H1 (cell line): ENCODE results near the gene PGP. TPM values are rescaled to one million over a fixed set of nuclear protein-coding genes. Genes with fewer than 3 reads are reported as not detected.
"Not testable (repeated sequence)": the region's sequence is repeated elsewhere in the genome, so short reads cannot be mapped to it uniquely, and the experiment has no call there.

ENCODE experiments used
- CTCF ChIA-PET: fragments of 300-600 bp; sonication (Branson Sonifier 250); formaldehyde crosslinking; loops from one replicate; lab custom pipeline; 2021; ENCODE audit not compliant: partially characterized antibody; lab: Charles Lee
- POLR2A ChIA-PET: fragments of 300-600 bp; sonication (Branson Sonifier 250); formaldehyde crosslinking; loops from one replicate; lab custom pipeline; 2021; ENCODE audit warnings: inconsistent platforms; ENCODE audit not compliant: partially characterized antibody; lab: Charles Lee
- DNase-seq, 2 experiments: peaks; one replicate each; pipeline versions ENCODE4 v3.0.0 to v3.0.0-alpha.2; 2010 to 2022; ENCODE audit warnings: low spot score in 2 of 2, low read depth in 1 of 2, mixed read lengths in 1 of 2
- FAIRE-seq: peaks from 2 replicates; lab custom pipeline; 2011; peaks lifted over from hg19 to GRCh38; lab: Jason Lieb, UNC
- H2AFZ ChIP-seq: 2 replicates; pipeline ENCODE4 v1.8.1; 2012; ENCODE audit warnings: low read length, inconsistent platforms
- H2AK5ac ChIP-seq: 2 replicates; pipeline ENCODE4 v1.6.1; 2013; ENCODE audit warnings: low read depth, low read length
- H2BK120ac ChIP-seq: replicated peaks from 2 replicates; pipeline ENCODE3; 2013; ENCODE audit warnings: low read depth, low read length, inconsistent platforms
- H2BK12ac ChIP-seq: 2 replicates; pipeline ENCODE4 v1.6.1; 2013; ENCODE audit warnings: low read depth, low read length
- H2BK15ac ChIP-seq: 2 replicates; pipeline ENCODE4 v1.6.1; 2013; ENCODE audit warnings: low read length
- H2BK20ac ChIP-seq: 2 replicates; pipeline ENCODE4 v1.6.1; 2013; ENCODE audit warnings: low read length
- H2BK5ac ChIP-seq: 2 replicates; pipeline ENCODE4 v1.6.1; 2013; ENCODE audit warnings: low read depth, low read length
- H3K14ac ChIP-seq: 2 replicates; pipeline ENCODE4 v1.6.1; 2013; ENCODE audit warnings: inconsistent platforms; ENCODE audit not compliant: insufficient read length
- H3K18ac ChIP-seq: 2 replicates; pipeline ENCODE4 v1.6.1; 2013; ENCODE audit warnings: low read length; ENCODE audit errors: extremely low read depth
- H3K23ac ChIP-seq: 2 replicates; pipeline ENCODE4 v1.6.1; 2013; ENCODE audit warnings: inconsistent platforms; ENCODE audit not compliant: insufficient read length
- H3K23me2 ChIP-seq: 2 replicates; pipeline ENCODE4 v1.6.1; 2013; ENCODE audit warnings: low read depth, low read length
- H3K27ac ChIP-seq: 2 replicates; pipeline ENCODE4 v1.6.1; 2011; ENCODE audit warnings: low read depth, low read length, inconsistent platforms
- H3K27me3 ChIP-seq, 4 experiments: replicated peaks in 1 of 4; 1 replicate in 1 of 4; 2 replicates in 3 of 4; pipeline versions ENCODE4 v1.6.1 to v1.8.1; 2011 to 2013; ENCODE audit warnings: low read length in 3 of 4, mild to moderate bottlenecking in 3 of 4, inconsistent platforms in 2 of 4, mixed read lengths in 2 of 4, moderate library complexity in 1 of 4; ENCODE audit not compliant: control insufficient read depth in 3 of 4, insufficient read depth in 3 of 4; ENCODE audit errors: extremely low read depth in 1 of 4
- H3K36me3 ChIP-seq, 4 experiments: 2 replicates each; pipeline versions ENCODE4 v1.6.1 to v1.8.1; 2011 to 2013; ENCODE audit warnings: mild to moderate bottlenecking in 4 of 4, low read length in 3 of 4, moderate library complexity in 2 of 4, control low read depth in 1 of 4, inconsistent platforms in 1 of 4; ENCODE audit not compliant: insufficient read depth in 4 of 4, control insufficient read depth in 2 of 4
- H3K4ac ChIP-seq: replicated peaks from 2 replicates; pipeline ENCODE3; 2013; ENCODE audit warnings: low read length, low read depth, mixed read lengths, inconsistent platforms; ENCODE audit not compliant: insufficient read length
- H3K4me1 ChIP-seq, 4 experiments: replicated peaks in 1 of 4; 1 replicate in 1 of 4; 2 replicates in 3 of 4; pipeline versions ENCODE4 v1.6.1 to v1.8.1; 2011 to 2013; ENCODE audit warnings: low read length in 3 of 4, inconsistent platforms in 2 of 4, mixed read lengths in 1 of 4; ENCODE audit not compliant: insufficient read depth in 4 of 4, control insufficient read depth in 3 of 4
- H3K4me2 ChIP-seq, 2 experiments: 2 replicates each; pipeline versions ENCODE4 v1.6.1 to v1.8.1; 2011 to 2013; ENCODE audit warnings: low read depth in 2 of 2, low read length in 2 of 2, control low read depth in 1 of 2, inconsistent platforms in 1 of 2, mild to moderate bottlenecking in 1 of 2; ENCODE audit not compliant: insufficient read depth in 1 of 2
- H3K4me3 ChIP-seq, 4 experiments: fragments of 200-600, 300-600 bp in 1 of 4; sonication (generic), shearing (Covaris generic), sonication (Bioruptor Twin) in 1 of 4; 2 replicates each; pipeline versions ENCODE4 v1.5.1 to v1.8.1; 2011 to 2016; ENCODE audit warnings: low read length in 4 of 4, low read depth in 3 of 4, control low read depth in 2 of 4, inconsistent platforms in 2 of 4, mild to moderate bottlenecking in 2 of 4, mixed read lengths in 1 of 4, moderate library complexity in 1 of 4; ENCODE audit not compliant: insufficient read depth in 2 of 4; ENCODE audit errors: extremely low read depth in 1 of 4
- H3K56ac ChIP-seq: replicated peaks from 2 replicates; pipeline ENCODE3; 2013; ENCODE audit warnings: low read depth, mild to moderate bottlenecking, mixed read lengths, low read length, inconsistent platforms; ENCODE audit not compliant: insufficient read length
- H3K79me1 ChIP-seq: 2 replicates; pipeline ENCODE4 v1.6.1; 2013; ENCODE audit warnings: low read depth, low read length, control low read depth
- H3K79me2 ChIP-seq, 2 experiments: 2 replicates each; pipeline versions ENCODE4 v1.6.1 to v1.8.1; 2012 to 2013; ENCODE audit warnings: low read length in 2 of 2, mild to moderate bottlenecking in 2 of 2, inconsistent platforms in 1 of 2; ENCODE audit not compliant: insufficient read depth in 2 of 2, control insufficient read depth in 1 of 2
- H3K9ac ChIP-seq, 4 experiments: replicated peaks in 1 of 4; 1 replicate in 1 of 4; 2 replicates in 3 of 4; pipeline versions ENCODE4 v1.6.1 to v1.8.1; 2011 to 2013; ENCODE audit warnings: low read depth in 3 of 4, low read length in 3 of 4, control low read depth in 2 of 4, mild to moderate bottlenecking in 2 of 4, moderate library complexity in 2 of 4, inconsistent platforms in 1 of 4; ENCODE audit errors: extremely low read depth in 1 of 4
- H3K9me3 ChIP-seq, 2 experiments: 2 replicates each; pipeline versions ENCODE4 v1.6.1 to v1.8.1; 2012 to 2013; ENCODE audit warnings: mild to moderate bottlenecking in 2 of 2, moderate library complexity in 2 of 2, control low read depth in 1 of 2, inconsistent platforms in 1 of 2, low read depth in 1 of 2, low read length in 1 of 2, mixed read lengths in 1 of 2; ENCODE audit not compliant: insufficient read depth in 2 of 2
- H4K20me1 ChIP-seq, 2 experiments: replicated peaks in 1 of 2; 2 replicates each; pipeline versions ENCODE3 to v1.8.1; 2011 to 2013; ENCODE audit warnings: inconsistent platforms in 2 of 2, low read length in 2 of 2, mild to moderate bottlenecking in 1 of 2; ENCODE audit not compliant: insufficient read depth in 2 of 2, control insufficient read depth in 1 of 2
- H4K5ac ChIP-seq: 2 replicates; pipeline ENCODE4 v1.6.1; 2013; ENCODE audit warnings: low read length, low read depth, mixed read lengths, inconsistent platforms; ENCODE audit not compliant: insufficient read length
- H4K8ac ChIP-seq: 2 replicates; pipeline ENCODE4 v1.8.0; 2013; ENCODE audit warnings: mild to moderate bottlenecking, moderate library complexity, low read length, inconsistent platforms; ENCODE audit not compliant: insufficient read depth; ENCODE audit errors: extremely low read depth
- H4K91ac ChIP-seq: replicated peaks from 2 replicates; pipeline ENCODE3; 2013; ENCODE audit warnings: low read length, mixed read lengths, inconsistent platforms; ENCODE audit not compliant: insufficient read length
- WGBS, 2 experiments: shearing (Covaris generic) in 1 of 2; methylation state at CpG; one replicate each; pipeline versions ENCODE4 v1.1.6 to v1.1.7; 2013 to 2015; ENCODE audit warnings: low lambda C conversion rate in 2 of 2, mixed read lengths in 2 of 2, inconsistent platforms in 1 of 2, low coverage in 1 of 2, missing lambda C conversion rate in 1 of 2; ENCODE audit not compliant: insufficient replicate concordance in 2 of 2, insufficient coverage in 1 of 2, insufficient read length in 1 of 2; ENCODE audit errors: extremely low coverage in 1 of 2, missing lambda C conversion rate in 1 of 2; 5-methylcytosine and 5-hydroxymethylcytosine counted together
- polyA plus RNA-seq, 7 experiments: library from polyadenylated mRNA; depleted of rRNA in 3 of 7; stranded (reverse) in 5 of 7; unstranded in 2 of 7; fragments of >200 nt in 5 of 7; fragments of 200-250 nt in 2 of 7; gene quantifications; 1 replicate in 5 of 7; 2 replicates in 1 of 7; 4 replicates in 1 of 7; pipeline versions ENCODE4 v1.2.1 to v1.2.3, GENCODE V29; 2011 to 2013; ENCODE audit warnings: missing spikeins in 2 of 7, mixed read lengths in 2 of 7
- total RNA-seq: library from RNA; stranded (reverse); fragmentation: NEBNext Ultra II Directional; extraction: Animal tissue kit (Norgen Biotek cat#: 25700); gene quantifications from 2 replicates; pipeline ENCODE4 v1.2.1, GENCODE V29; 2021

PGP gene
- total and polyA plus RNA-seq, 2 of the 8 experiments (the other 6 are each of a cell fraction or from before 2014, with no cell fraction given): 30.9 to 55.9 TPM

- not testable (repeated sequence) for H2BK12ac ChIP-seq, H3K18ac ChIP-seq, H3K27me3 ChIP-seq, H4K91ac ChIP-seq, H3K4me1 ChIP-seq, H3K23ac ChIP-seq, H3K27ac ChIP-seq, H4K5ac ChIP-seq, H2AK5ac ChIP-seq, H2BK20ac ChIP-seq, DNase-seq, H3K4me2 ChIP-seq, FAIRE-seq, H3K56ac ChIP-seq, H3K9me3 ChIP-seq, H2BK5ac ChIP-seq, H3K9ac ChIP-seq, H2BK120ac ChIP-seq, H3K14ac ChIP-seq, H2AFZ ChIP-seq, H3K23me2 ChIP-seq, H3K4ac ChIP-seq, H3K4me3 ChIP-seq, H4K8ac ChIP-seq, H2BK15ac ChIP-seq, H3K79me1 ChIP-seq
- H3K36me3 ChIP-seq: peaks cover 55 to 96% (median 79%) of the 10 kb centered on the region in 4 experiments
- ChIA-PET POLR2A (interaction anchor here (1.2 to 13.9 kb wide), 6 partner anchors 8 to 191 kb away, joined by 3 to 228 read pairs (median 5); partner anchors contain the start of genes DNASE1L2, PGP and RNPS1), CTCF (interaction anchor here (0.6 to 2.0 kb wide), 5 partner anchors 11 to 658 kb away, joined by 3 to 9 read pairs (median 3); no protein-coding TSS in a partner anchor)
- peaks cover 14 to 41% of the 10 kb centered on the region in 2 experiments; a peak in 3 of 4 replicates for H3K79me2 ChIP-seq
- peaks cover 17 to 25% of the 10 kb centered on the region in 2 experiments for H4K20me1 ChIP-seq
- 90% methylated on average over 7 of the region's 7 CpGs; no CpG with 5 or more reads in 1 of the 2 experiments for WGBS, 2 experiments
These were observed 43.9 kb upstream of the PGP start for GRCh38 chr16:2258530-2258929.
